ENCODE data around the gene SCARF2.

GRCh38 chr22:20450551-20450906 is 12.9 kb upstream of the SCARF2 start:
- TF ChIP-seq POLR2A (IDR thresholded peaks at IDR 0.05) = no peak
- no peak for TF ChIP-seq POLR2AphosphoS5 (IDR thresholded peaks at IDR 0.05)
- TF ChIP-seq CTCF (IDR thresholded peaks at IDR 0.05 in 8 of 11, conservative IDR thresholded peaks at IDR 0.05 in 3 of 11) = no peak

Measured in spleen (tissue), 7 donors.